Epithelial cell of proximal tubule (primary cell): ENCODE results near the gene GOSR1. TPM values are rescaled to one million over a fixed set of nuclear protein-coding genes. Genes with fewer than 3 reads are reported as not detected.

Experiments
- DNase-seq: peaks from one replicate; pipeline ENCODE4 v3.0.0-alpha.2; 2011; ENCODE audit warnings: low read depth
- H3K4me3 ChIP-seq: 2 replicates; pipeline ENCODE4 v1.5.1; 2011; ENCODE audit warnings: low read depth, mild to moderate bottlenecking, low read length
- CTCF ChIP-seq: conservative IDR thresholded peaks from 2 replicates; pipeline ENCODE4 v1.5.1; 2012; ENCODE audit warnings: low read depth, mild to moderate bottlenecking, low read length
- total RNA-seq: library from RNA; depleted of rRNA; stranded (reverse); fragments of >200 nt; gene quantifications from 2 replicates; pipeline ENCODE4 v1.2.3, GENCODE V29; 2015

GOSR1 gene
- total RNA-seq, 1 donor from 2014 or later: 26.1 TPM

DNA sequence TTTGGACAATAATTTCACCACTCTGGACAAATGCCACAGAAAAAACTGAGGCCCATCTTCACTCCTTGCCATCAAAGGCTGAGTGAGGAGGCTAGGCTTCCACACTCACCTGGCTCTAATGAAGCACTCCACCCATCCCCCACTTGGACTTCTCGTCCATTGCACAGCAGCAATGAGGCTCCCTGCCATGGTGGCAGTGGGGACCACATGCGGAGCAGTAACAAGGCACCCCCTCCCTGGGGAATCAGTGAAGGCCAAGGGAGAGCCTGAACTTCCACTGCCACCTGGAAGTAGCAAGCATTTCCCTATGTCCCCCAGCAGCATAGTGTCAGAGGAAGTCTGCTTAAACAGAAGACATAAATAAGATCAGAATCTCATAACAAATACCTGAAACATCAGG is 2.0 kb upstream of the GOSR1 start:
- TF ChIP-seq CTCF: no peak
- no peak overlapping the region for H3K4me3 ChIP-seq
- no peak for DNase-seq

- H3K4me3 ChIP-seq: peak overlapping the region; percentile 67
- DNase-seq: no peak
- no peak for TF ChIP-seq CTCF
These were observed 504 bp upstream of the GOSR1 start for GRCh38 chr17:30476726-30477082.

DNA sequence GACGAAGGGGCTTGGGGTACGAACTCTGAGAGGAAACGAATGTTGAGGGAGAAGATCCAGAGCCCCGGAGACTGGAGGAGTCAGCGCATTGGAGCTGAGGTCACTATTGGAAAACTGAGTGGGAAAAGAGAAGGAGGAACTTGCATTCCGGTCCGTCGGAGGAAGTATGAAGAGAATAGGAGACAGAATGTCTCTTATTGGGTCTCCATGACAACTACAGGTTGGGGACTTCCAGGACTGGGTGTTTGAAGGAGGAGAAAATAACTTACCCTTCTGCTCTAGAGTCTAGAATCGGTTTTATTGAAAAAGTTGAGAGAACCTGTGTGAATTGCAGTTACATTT is 537 bp downstream of the GOSR1 start:
- peak overlapping the region; percentile 67 for H3K4me3 ChIP-seq
- TF ChIP-seq CTCF: no peak
- DNase-seq: no peak

GRCh38 chr17:30482555-30482954 is 5.3 kb downstream of the GOSR1 start:
- TF ChIP-seq CTCF: no peak
- DNase-seq: no peak
- H3K4me3 ChIP-seq: no peak overlapping the region

- no peak for DNase-seq
- no peak for TF ChIP-seq CTCF
- H3K4me3 ChIP-seq: no peak overlapping the region
These were observed 6.0 kb downstream of the GOSR1 start for GRCh38 chr17:30483159-30483558.

DNA sequence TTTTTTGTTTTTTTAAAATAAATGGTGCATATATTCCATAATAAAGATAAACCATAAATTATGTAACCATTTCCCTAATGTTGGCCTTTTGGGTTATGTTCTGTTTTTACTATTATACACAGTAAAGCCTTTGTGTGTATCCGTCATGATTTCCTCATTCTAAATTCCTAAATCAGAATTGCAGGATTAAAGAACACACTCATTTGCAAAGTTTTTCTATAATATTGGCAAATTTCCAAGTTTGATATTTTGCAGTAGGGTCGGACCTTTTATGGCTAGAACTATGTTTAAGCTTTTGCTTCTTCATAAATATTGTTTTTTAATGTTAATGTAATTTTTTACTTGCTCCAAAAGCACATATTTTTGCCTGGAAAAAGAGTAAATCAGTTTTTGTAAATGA is 16.6 kb downstream of the GOSR1 start:
- DNase-seq: no peak
- no peak for TF ChIP-seq CTCF
- H3K4me3 ChIP-seq: no peak overlapping the region

GRCh38 chr17:30495586-30495985 is 18.4 kb downstream of the GOSR1 start:
- H3K4me3 ChIP-seq: no peak overlapping the region
- TF ChIP-seq CTCF: no peak
- DNase-seq: no peak
